A673 (cell line): ENCODE results near the gene CEP83. TPM values are rescaled to one million over a fixed set of nuclear protein-coding genes. Genes with fewer than 3 reads are reported as not detected.

Experiments used
- BruUV-seq: library from RNA; stranded (reverse); fragments of 400-500 nt; replicated peaks from 2 replicates; lab custom pipeline; 2021; lab: Mats Ljungman, UMichigan
- CTCF ChIA-PET: fragments of 300-600 bp; sonication (Branson Sonifier 250); formaldehyde crosslinking; loops from one replicate; lab custom pipeline; 2022; ENCODE audit warnings: antibody characterized with exemption; lab: Charles Lee
- POLR2A ChIA-PET: fragments of 300-600 bp; sonication (Branson Sonifier 250); formaldehyde crosslinking; loops from one replicate; lab custom pipeline; 2022; ENCODE audit warnings: antibody characterized with exemption; ENCODE audit not compliant: low non-redundant PET; lab: Charles Lee
- DNase-seq: peaks from one replicate; pipeline ENCODE4 v3.0.0-alpha.2; 2015; ENCODE audit warnings: low spot score
- H3K27ac ChIP-seq: fragments of 200-600 bp; sonication (generic); 2 replicates; pipeline ENCODE4 v1.5.1; 2016; ENCODE audit warnings: mixed run types, low read depth, mild to moderate bottlenecking, mixed read lengths, antibody characterized with exemption, low read length; ENCODE audit not compliant: poor library complexity, severe bottlenecking
- H3K27me3 ChIP-seq: fragments of 200-600 bp; sonication (generic); replicated peaks from 2 replicates; pipeline ENCODE4 v1.6.1; 2017; ENCODE audit warnings: mixed run types, low read depth, mild to moderate bottlenecking, mixed read lengths, antibody characterized with exemption, low read length; ENCODE audit not compliant: insufficient read depth, poor library complexity
- H3K36me3 ChIP-seq: fragments of 200-600 bp; sonication (generic); 2 replicates; pipeline ENCODE4 v1.6.1; 2016; ENCODE audit warnings: mixed run types, mild to moderate bottlenecking, mixed read lengths, antibody characterized with exemption, low read length; ENCODE audit not compliant: insufficient read depth, poor library complexity, severe bottlenecking
- H3K4me1 ChIP-seq: fragments of 200-600 bp; sonication (generic); 2 replicates; pipeline ENCODE4 v1.6.1; 2017; ENCODE audit warnings: mixed run types, mild to moderate bottlenecking, mixed read lengths, antibody characterized with exemption, low read length; ENCODE audit not compliant: insufficient read depth, poor library complexity, severe bottlenecking
- H3K4me3 ChIP-seq: fragments of 200-600 bp; sonication (generic); 2 replicates; pipeline ENCODE4 v1.5.1; 2016; ENCODE audit warnings: low read depth, mixed run types, mild to moderate bottlenecking, mixed read lengths, low read length; ENCODE audit not compliant: poor library complexity, severe bottlenecking
- H3K9me3 ChIP-seq: fragments of 200-600 bp; sonication (generic); 2 replicates; pipeline ENCODE4 v1.6.1; 2016; ENCODE audit warnings: mixed run types, low read depth, mild to moderate bottlenecking, mixed read lengths, antibody characterized with exemption, low read length; ENCODE audit not compliant: poor library complexity, severe bottlenecking
- EZH2 ChIP-seq: fragments of 200-600 bp; sonication (generic); IDR thresholded peaks from 2 replicates; pipeline ENCODE4 v1.6.1; 2017; ENCODE audit warnings: borderline replicate concordance, low read depth, mild to moderate bottlenecking, mixed read lengths, antibody characterized with exemption, low read length; ENCODE audit not compliant: poor library complexity, severe bottlenecking
- intact Hi-C: fragments of 100-400 bp; cut with micrococcal nuclease; formaldehyde crosslinking; loops from one replicate; pipeline ENCODE4 v1.10.0; 2022; ENCODE audit not compliant: unreplicated experiment
- total RNA-seq: library from RNA; stranded (reverse); gene quantifications from 2 replicates; pipeline ENCODE4 v1.2.3, GENCODE V29; 2021
- TF ChIP-seq, protein P1 (sequence below): fragments of 300-800, 200-600 bp; sonication (generic); conservative IDR thresholded peaks from 2 replicates; pipeline ENCODE4 v1.5.1; 2017; ENCODE audit warnings: low read depth, mild to moderate bottlenecking, antibody characterized with exemption, low read length, moderate library complexity, mixed read lengths

CEP83 gene
- total RNA-seq, 1 experiment from 2014 or later: 29.2 TPM

DNA sequence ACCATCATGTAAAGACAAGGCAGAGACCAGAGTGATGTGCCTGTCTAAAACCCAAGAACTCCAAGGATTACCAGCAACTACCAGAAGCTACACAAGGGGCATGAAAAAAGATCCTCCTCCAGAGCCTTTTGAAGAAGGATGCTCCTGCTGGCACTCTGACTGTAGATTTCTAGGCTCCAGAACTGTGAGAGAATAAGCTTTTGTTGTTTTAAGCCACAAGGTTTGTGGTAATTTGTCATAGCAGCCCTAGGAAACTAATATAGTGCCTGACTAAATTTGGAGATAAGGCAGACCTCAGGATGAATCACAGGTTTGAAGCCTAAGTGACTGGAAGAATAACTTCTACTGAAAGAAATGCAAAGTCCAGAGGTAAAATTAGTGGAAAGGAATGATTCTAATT is 132.9 kb downstream of the CEP83 start:
- POLR2A ChIA-PET: no interaction called here
- no peaks in the 10 kb centered on the region for H3K27me3 ChIP-seq
- H3K4me1 ChIP-seq: no peaks in the 10 kb centered on the region
- H3K27ac ChIP-seq: no peak overlapping the region
- H3K36me3 ChIP-seq: peaks cover 6% of the 10 kb centered on the region
- intact Hi-C loops: no loop called here
- H3K9me3 ChIP-seq: peaks cover 3% of the 10 kb centered on the region
- H3K4me3 ChIP-seq: no peak overlapping the region
- TF ChIP-seq EZH2: no peak
- TF ChIP-seq, protein P1, sequence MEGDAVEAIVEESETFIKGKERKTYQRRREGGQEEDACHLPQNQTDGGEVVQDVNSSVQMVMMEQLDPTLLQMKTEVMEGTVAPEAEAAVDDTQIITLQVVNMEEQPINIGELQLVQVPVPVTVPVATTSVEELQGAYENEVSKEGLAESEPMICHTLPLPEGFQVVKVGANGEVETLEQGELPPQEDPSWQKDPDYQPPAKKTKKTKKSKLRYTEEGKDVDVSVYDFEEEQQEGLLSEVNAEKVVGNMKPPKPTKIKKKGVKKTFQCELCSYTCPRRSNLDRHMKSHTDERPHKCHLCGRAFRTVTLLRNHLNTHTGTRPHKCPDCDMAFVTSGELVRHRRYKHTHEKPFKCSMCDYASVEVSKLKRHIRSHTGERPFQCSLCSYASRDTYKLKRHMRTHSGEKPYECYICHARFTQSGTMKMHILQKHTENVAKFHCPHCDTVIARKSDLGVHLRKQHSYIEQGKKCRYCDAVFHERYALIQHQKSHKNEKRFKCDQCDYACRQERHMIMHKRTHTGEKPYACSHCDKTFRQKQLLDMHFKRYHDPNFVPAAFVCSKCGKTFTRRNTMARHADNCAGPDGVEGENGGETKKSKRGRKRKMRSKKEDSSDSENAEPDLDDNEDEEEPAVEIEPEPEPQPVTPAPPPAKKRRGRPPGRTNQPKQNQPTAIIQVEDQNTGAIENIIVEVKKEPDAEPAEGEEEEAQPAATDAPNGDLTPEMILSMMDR: no peak
- CTCF ChIA-PET: no interaction called here
- DNase-seq: no peak
- no TSS peak for BruUV-seq

DNA sequence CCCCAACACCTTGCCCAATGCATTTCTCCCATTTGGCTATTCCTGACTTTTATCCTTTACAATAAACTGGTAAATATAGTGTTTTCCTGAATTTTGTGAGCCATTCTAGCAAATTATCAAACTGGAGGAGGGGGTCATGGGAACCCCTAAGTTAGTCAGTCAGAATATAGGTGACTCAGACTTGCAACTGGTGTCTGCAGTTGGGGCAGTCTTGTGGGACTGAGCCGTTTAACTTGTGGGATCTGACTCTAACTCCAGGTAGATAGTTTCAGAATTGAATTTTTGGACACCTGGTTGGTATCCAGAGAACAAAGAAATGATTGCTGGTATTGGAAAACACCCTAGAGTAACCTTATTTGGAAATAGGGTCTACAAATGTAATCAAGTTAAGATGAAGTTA is 133.4 kb downstream of the CEP83 start:
- Histone ChIP-seq H3K27ac (no peak overlapping the region), H3K4me3 (no peak overlapping the region), H3K36me3 (peaks cover 11% of the 10 kb centered on the region), H3K9me3 (peaks cover 3% of the 10 kb centered on the region), H3K4me1 (no peaks in the 10 kb centered on the region), H3K27me3 (no peaks in the 10 kb centered on the region)
- TF ChIP-seq, protein P1: no peak
- TF ChIP-seq EZH2: no peak
- BruUV-seq: no TSS peak
- intact Hi-C loops: no loop called here
- POLR2A ChIA-PET: no interaction called here
- CTCF ChIA-PET: no interaction called here
- DNase-seq: no peak

DNA sequence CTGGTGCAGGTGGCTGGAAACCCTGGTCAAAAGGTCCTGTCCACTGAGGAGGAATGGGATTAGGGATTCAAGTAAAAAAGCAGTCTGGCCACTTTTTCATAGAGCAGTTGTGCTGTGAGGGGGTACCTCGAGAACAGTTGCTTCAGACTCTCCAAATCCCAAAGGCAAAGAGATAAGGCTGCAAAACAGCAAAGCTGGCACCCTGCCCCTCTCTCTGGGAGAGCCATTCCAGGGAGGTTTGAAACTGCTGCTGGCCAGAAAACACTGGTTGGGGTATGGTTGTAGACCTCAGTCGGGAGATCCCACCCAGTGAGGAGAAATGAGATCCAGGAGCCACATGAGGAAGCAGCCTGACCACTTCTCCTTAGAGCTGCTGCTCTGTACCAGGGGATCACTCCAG is 137.3 kb downstream of the CEP83 start:
- no peak for DNase-seq
- no peak overlapping the region for H3K27ac ChIP-seq
- TF ChIP-seq, protein P1: no peak
- TF ChIP-seq EZH2: no peak
- H3K36me3 ChIP-seq: peaks cover 23% of the 10 kb centered on the region
- intact Hi-C loops: no loop called here
- H3K4me1 ChIP-seq: no peaks in the 10 kb centered on the region
- CTCF ChIA-PET: no interaction called here
- no peak overlapping the region for H3K4me3 ChIP-seq
- H3K9me3 ChIP-seq: peaks cover 34% of the 10 kb centered on the region
- BruUV-seq: no TSS peak
- H3K27me3 ChIP-seq: no peaks in the 10 kb centered on the region
- POLR2A ChIA-PET: no interaction called here
